Myocyte (in vitro differentiated cells): ENCODE measurements around the gene HDAC2. TPM values are rescaled to one million over a fixed set of nuclear protein-coding genes. Genes with fewer than 3 reads are reported as not detected.
"Not testable (repeated sequence)": the region's sequence is repeated elsewhere in the genome, so short reads cannot be mapped to it uniquely, and the experiment has no call there.

Experiments used
- DNase-seq: peaks from one replicate; pipeline ENCODE4 v3.0.0-alpha.2; 2012; ENCODE audit warnings: low read depth
- polyA plus RNA-seq: library from polyadenylated mRNA; unstranded; fragments of >200 nt; gene quantifications from one replicate; pipeline ENCODE4 v1.2.1, GENCODE V29; 2012; ENCODE audit warnings: missing spikeins
- total RNA-seq: library from RNA; depleted of rRNA; stranded (reverse); fragments of >200 nt; gene quantifications from 2 replicates; pipeline ENCODE4 v1.2.3, GENCODE V29; 2014

Gene HDAC2
- 59.6 and 67.4 TPM in 2 replicates for total RNA-seq
- 84.5 TPM for polyA plus RNA-seq

DNA sequence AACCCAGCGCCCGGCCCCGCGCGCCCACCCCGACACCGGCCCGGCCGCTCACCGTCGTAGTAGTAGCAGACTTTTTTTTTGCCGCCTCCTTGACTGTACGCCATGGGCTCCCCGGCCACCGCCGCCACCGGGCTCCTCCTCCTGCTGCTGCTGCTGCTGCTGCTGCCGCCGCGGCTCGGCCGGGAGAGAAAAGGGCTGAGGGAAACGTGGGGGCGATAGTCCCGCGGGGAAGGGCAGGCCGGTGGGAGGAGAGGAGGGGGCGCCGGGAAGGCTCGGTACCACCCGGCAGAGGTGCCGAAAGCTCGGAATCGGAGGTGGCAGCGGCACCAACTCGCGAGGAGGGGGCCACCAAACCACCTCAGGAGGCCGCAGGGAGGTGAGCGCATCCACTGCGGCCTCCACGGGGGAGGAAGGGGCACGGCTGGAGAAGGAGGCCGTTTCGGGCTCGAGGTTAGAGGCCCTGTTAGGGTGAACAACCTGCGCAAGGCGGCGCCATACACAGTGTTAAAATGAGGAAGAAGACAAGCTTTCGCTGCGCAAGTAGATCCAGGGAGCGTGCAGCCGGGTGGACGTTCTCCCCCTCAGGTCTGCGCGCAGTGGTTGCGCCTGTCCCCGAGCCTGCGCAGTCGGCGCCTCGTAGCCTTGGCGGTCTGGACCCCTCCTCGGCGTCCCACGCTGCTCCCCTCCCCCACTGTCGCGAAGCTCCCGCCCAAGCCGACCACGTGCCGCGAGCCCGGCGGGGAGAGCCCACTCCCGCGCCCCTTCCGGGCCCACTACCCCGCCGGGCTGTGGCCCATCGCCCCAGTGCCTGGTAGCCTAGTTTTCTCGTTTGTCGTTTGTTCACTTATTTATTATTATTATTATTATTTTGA is at the start of gene HDAC2:
Gene HDAC2 (minus strand): TSS at position 344 of the 872 bp plus-strand sequence. CDS start 240 bp downstream, at position 104.
- peak; percentile 84 for DNase-seq

- DNase-seq, result no peak
Observed at GRCh38 chr6:114020196-114020595, 49.2 kb upstream of the HDAC2 start.

DNA sequence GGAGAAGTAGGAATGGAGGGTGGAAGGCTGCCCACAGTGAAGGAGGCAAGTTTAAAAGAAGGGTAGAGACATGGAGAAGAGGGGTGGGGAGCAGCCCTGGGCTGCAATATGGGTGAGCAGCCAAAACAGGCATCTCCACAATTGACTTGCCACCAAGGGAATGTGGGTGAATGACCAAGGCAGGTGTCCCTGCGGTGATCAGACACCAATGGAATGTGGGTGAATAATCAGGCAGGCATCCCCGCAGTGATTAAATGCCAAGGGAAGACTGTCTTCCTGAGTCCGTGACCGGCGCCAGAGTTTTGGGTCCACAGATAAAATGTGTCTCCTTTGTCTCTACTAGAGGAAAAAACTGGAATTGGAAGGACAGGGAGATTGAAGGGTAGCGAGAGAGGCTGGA is 46.2 kb upstream of the HDAC2 start:
- peak; percentile 93 for DNase-seq

GRCh38 chr6:114014106-114014505 is 43.2 kb upstream of the HDAC2 start:
- peak; percentile 51 for DNase-seq

DNA sequence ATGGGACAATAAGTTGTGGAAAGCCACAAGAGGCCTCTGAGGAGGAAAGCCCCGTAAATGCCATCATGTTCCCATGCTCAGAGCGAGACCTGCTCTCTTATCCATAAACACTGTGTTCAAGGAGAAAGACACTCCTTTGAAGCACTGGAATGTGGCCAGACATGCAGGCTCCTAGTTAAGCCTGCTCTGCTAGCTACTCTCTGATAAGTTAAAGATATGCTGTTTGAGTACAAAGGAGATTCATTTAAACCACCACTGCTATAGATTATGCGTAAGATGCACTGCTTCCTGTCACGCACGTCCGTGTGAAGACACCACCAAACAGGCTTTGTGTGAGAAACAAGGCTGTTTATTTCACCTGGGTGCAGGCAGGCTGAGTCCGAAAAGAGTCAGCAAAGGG is 40.5 kb upstream of the HDAC2 start:
- not testable (repeated sequence) for DNase-seq

DNA sequence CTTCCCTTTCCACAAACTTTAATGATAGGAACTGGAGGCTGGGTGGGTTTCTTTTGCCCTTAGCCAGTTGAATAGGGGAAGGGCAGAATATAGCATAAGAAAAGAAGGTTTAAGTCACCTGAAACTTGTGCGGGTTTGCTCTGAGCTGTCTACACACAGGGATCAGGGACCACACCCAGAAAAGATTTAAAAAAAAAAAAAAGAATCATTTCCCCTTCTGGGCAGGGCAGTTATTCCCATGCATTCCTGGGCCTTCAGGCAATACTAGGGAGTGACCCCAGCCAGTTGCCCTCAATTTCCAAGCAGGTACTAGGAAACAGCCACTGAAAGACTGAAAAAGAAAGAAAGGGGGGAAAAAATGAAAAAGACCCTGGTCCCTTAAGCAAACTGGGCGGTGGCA is 39.6 kb upstream of the HDAC2 start:
- DNase-seq, result no peak

GRCh38 chr6:114009192-114009591 is 38.2 kb upstream of the HDAC2 start:
- DNase-seq, result no peak

DNA sequence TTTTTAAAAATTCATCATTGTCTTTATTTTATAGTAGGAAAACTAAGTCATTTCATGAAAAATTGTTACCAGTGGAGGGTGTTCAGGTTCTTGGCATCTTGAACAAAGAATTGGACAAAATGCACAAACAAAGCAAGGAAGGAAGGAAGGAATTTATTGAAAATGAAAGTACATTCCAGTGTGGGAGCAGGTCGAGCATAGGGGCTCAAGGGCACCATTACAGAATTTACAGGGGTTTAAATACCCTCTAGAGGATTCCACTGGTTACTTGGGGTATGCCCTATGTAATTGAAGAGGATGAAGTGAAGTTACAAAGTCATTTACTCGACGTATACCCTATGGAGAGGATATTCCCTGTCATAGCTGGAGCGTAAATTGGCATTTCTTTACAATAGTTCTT is 37.4 kb upstream of the HDAC2 start:
- peak; percentile 26 for DNase-seq

GRCh38 chr6:114007516-114007915 is 36.6 kb upstream of the HDAC2 start:
- no peak for DNase-seq

- DNase-seq, result no peak
Observed at GRCh38 chr6:114001354-114001753, 30.4 kb upstream of the HDAC2 start.

DNA sequence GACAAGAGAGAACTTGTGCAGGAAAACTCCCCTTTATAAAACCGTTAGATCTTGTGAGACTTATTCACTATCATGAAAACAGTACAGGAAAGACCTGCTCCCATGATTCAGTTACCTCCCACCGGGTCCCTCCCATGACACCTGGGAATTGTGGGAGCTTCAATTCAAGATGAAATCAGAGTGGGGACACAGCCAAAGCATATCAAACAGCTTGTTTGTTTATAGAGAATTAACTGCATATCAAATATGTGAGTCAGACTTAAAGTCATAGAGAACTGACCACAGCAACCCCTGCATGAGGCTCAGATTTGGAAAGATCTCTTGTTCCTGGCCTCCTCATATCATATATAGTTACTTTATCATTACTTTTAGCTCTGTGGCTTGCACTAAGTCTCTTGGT is 29.1 kb upstream of the HDAC2 start:
- no peak for DNase-seq

DNA sequence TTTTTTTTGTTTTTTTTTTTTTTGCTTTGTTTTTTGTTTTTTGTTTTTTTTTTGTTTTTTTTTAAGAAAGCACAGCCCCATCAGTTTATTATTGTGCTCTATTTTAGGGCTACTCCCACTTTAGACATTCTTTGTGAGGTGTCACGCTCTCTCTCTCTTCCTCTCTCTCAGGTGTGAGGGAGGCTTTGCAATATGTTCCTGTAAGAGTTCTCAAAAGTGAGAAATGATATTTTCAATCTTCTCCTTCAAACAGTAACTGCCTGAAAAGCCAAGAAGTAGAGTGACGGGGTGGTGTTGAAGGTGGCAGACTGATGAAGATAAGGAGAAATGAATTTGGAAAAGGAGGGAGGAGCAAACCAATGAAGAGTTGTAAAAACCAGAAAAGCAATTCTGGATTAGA is 28.3 kb upstream of the HDAC2 start:
- DNase-seq, result no peak

- no peak for DNase-seq
Observed at GRCh38 chr6:113998811-113999210, 27.9 kb upstream of the HDAC2 start.

GRCh38 chr6:113997116-113997515 is 26.2 kb upstream of the HDAC2 start:
- DNase-seq, result peak; percentile 88

GRCh38 chr6:113995634-113996033 is 24.7 kb upstream of the HDAC2 start:
- DNase-seq, result peak; percentile 99

GRCh38 chr6:113994934-113995342 is 24.0 kb upstream of the HDAC2 start:
- DNase-seq, result peak; percentile 96

- DNase-seq, result no peak
Observed at GRCh38 chr6:113989675-113990074, 18.7 kb upstream of the HDAC2 start.

- not testable (repeated sequence) for DNase-seq
Observed at GRCh38 chr6:113982675-113983074, 11.7 kb upstream of the HDAC2 start.

GRCh38 chr6:113982055-113982550 is 11.2 kb upstream of the HDAC2 start:
- DNase-seq, result peak; percentile 68

DNA sequence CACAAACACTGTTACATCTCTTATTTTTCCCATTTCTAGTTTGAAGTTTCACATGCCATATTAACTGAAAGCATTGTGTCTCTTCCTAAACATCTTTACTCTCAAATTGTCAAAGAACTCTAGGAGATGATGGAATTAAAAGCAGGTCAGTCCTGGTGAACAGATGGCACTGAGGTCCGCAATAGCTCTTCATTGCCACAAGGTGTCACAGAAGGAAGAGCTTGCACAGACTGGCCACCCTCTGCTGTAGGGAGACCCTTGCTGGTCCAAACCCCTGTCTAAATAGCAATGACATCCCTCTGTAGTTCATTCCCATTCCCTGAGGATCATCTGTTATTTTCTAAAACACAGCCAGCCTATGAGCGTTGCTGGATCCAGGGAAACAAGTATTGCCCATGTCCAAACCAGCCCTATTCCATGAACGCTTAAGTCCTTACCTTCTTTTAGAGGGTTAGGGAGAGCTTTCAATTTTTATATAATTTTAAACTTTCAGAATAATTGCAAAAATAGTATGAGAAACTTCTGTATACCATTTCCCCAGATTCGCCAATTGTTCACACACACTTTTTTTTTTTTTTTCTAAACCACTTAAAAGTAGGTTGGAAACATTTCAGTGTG is 10.1 kb upstream of the HDAC2 start:
- DNase-seq, result peak; percentile 50

DNA sequence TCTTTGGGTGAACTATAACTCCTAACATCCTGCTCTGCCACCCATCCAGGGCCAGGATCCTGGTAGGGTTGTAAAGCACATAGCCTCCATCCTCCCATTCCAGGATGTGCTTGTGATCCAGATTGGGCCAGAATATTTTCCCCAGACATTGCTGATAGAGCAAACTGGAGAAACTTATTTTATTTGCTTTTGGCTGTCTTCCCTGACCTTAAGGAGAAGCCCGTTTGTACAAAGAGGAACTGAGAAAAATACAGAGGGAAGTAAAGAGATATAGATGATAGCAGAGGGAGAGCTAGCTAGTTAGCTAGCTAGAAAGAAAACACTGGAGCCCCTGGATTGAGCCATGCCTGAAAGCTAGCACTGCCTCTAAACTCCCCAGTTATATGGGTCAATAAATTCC is 9.0 kb upstream of the HDAC2 start:
- no peak for DNase-seq

DNA sequence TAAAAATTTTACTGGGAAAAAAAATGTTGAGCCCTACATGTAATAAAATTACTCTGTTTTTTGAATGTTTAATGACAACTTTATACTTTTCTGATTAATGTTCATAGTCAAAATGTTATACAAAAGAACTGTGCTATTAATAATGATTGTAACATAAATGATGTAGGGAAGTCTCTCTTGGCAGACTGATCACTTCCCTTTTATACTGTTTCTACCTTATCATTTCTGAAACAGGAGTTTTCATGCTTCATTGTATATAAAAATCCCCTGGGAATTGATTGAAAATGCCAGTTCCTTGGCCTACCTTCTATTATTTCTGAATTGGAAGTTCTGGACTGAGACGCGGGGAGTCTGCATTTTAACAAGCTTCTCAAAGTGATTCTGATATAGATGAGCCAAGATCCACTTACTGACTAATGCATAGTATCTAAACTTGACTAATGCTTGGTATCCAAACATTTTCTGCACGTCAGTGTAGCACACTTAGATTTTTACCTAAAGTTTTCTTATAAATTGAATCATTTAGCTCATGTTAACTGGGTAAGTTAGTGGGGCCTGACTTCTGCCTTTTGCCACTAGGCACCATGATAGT is 7.2 kb upstream of the HDAC2 start:
- DNase-seq, result no peak
